Neuronal stem cell (in vitro differentiated cells): Measurements from ENCODE around the gene HIGD2B. TPM values are rescaled to one million over a fixed set of nuclear protein-coding genes. Genes with fewer than 3 reads are reported as not detected.
"Not testable (repeated sequence)": the region's sequence is repeated elsewhere in the genome, so short reads cannot be mapped to it uniquely, and the experiment has no call there.

ENCODE experiments used
- DNase-seq: peaks from one replicate; pipeline ENCODE4 v3.0.0-alpha.2; 2013; ENCODE audit warnings: low spot score
- H2AFZ ChIP-seq: one replicate; pipeline ENCODE4 v1.6.1; 2013; ENCODE audit warnings: mild to moderate bottlenecking, low read length, inconsistent platforms
- H2AK5ac ChIP-seq: 2 replicates; pipeline ENCODE4 v1.6.1; 2013; ENCODE audit warnings: low read depth, mild to moderate bottlenecking, inconsistent platforms, low read length, moderate library complexity, mixed read lengths
- H2BK120ac ChIP-seq: 2 replicates; pipeline ENCODE4 v1.6.1; 2013; ENCODE audit warnings: low read depth, mild to moderate bottlenecking, inconsistent platforms, low read length, moderate library complexity, mixed read lengths
- H2BK12ac ChIP-seq: one replicate; pipeline ENCODE4 v1.6.1; 2013; ENCODE audit warnings: low read length, inconsistent platforms
- H2BK15ac ChIP-seq: 2 replicates; pipeline ENCODE4 v1.6.1; 2013; ENCODE audit warnings: mild to moderate bottlenecking, low read length, inconsistent platforms, mixed read lengths
- H2BK5ac ChIP-seq: one replicate; pipeline ENCODE4 v1.6.1; 2013; ENCODE audit warnings: inconsistent platforms, mild to moderate bottlenecking, low read length, moderate library complexity
- H3K14ac ChIP-seq: one replicate; pipeline ENCODE4 v1.6.1; 2013; ENCODE audit warnings: low read length, inconsistent platforms
- H3K18ac ChIP-seq: 2 replicates; pipeline ENCODE4 v1.6.1; 2013; ENCODE audit warnings: low read length, inconsistent platforms
- H3K23ac ChIP-seq: 2 replicates; pipeline ENCODE4 v1.6.1; 2013; ENCODE audit warnings: low read depth, mild to moderate bottlenecking, mixed read lengths, low read length, inconsistent platforms; ENCODE audit not compliant: poor library complexity
- H3K27ac ChIP-seq: replicated peaks from 3 replicates; pipeline ENCODE4 v1.5.1; 2013; ENCODE audit warnings: low read length, inconsistent platforms
- H3K27me3 ChIP-seq, 3 experiments: 2 replicates each; pipeline ENCODE4 v1.6.1; 2013; ENCODE audit warnings: low read length in 3 of 3, mild to moderate bottlenecking in 2 of 3, inconsistent platforms in 1 of 3, low read depth in 1 of 3, mixed read lengths in 1 of 3, moderate library complexity in 1 of 3; ENCODE audit not compliant: control insufficient read depth in 3 of 3, insufficient read depth in 3 of 3
- H3K36me3 ChIP-seq, 2 donors: replicated peaks in 1 of 2; 2 replicates each; pipeline ENCODE4 v1.6.1; 2013; ENCODE audit warnings: low read length in 2 of 2; ENCODE audit not compliant: control insufficient read depth in 2 of 2, insufficient read depth in 2 of 2
- H3K4ac ChIP-seq: 2 replicates; pipeline ENCODE4 v1.6.1; 2013; ENCODE audit warnings: inconsistent platforms, mild to moderate bottlenecking, low read length, moderate library complexity
- H3K4me1 ChIP-seq, 2 donors: 1 replicate in 1 of 2; 2 replicates in 1 of 2; pipeline ENCODE4 v1.6.1; 2013; ENCODE audit warnings: low read length in 2 of 2, low read depth in 1 of 2; ENCODE audit not compliant: control insufficient read depth in 2 of 2, insufficient read depth in 1 of 2
- H3K4me2 ChIP-seq: one replicate; pipeline ENCODE4 v1.6.1; 2013; ENCODE audit warnings: mild to moderate bottlenecking, low read length, inconsistent platforms; ENCODE audit not compliant: insufficient read depth, poor library complexity, severe bottlenecking
- H3K4me3 ChIP-seq, 2 donors: 2 replicates each; pipeline ENCODE4 v1.5.1; 2013; ENCODE audit warnings: low read length in 2 of 2, mild to moderate bottlenecking in 2 of 2, inconsistent platforms in 1 of 2, moderate library complexity in 1 of 2
- H3K79me1 ChIP-seq: one replicate; pipeline ENCODE4 v1.6.1; 2013; ENCODE audit warnings: low read depth, mild to moderate bottlenecking, inconsistent platforms, low read length, moderate library complexity
- H3K9ac ChIP-seq: one replicate; pipeline ENCODE4 v1.6.1; 2013; ENCODE audit warnings: mild to moderate bottlenecking, low read depth, low read length, inconsistent platforms; ENCODE audit not compliant: poor library complexity
- H3K9me3 ChIP-seq, 2 donors: replicated peaks in 1 of 2; 2 replicates each; pipeline versions ENCODE3 to v1.6.1; 2013; ENCODE audit warnings: low read length in 2 of 2, mild to moderate bottlenecking in 2 of 2, inconsistent platforms in 1 of 2, low read depth in 1 of 2, mixed read lengths in 1 of 2, moderate library complexity in 1 of 2; ENCODE audit not compliant: control insufficient read depth in 2 of 2, insufficient read depth in 1 of 2
- H4K8ac ChIP-seq: one replicate; pipeline ENCODE4 v1.6.1; 2013; ENCODE audit warnings: low read depth, mild to moderate bottlenecking, inconsistent platforms, low read length, moderate library complexity
- H4K91ac ChIP-seq: one replicate; pipeline ENCODE4 v1.6.1; 2013; ENCODE audit warnings: low read length, low read depth, mild to moderate bottlenecking, inconsistent platforms; ENCODE audit not compliant: poor library complexity
- WGBS, 2 donors: extraction: QIAGEN DNeasy Blood & Tissue Kit; methylation state at CpG; one replicate each; pipeline ENCODE4 v1.1.7; 2013; ENCODE audit warnings: missing lambda C conversion rate in 2 of 2, mixed read lengths in 1 of 2; ENCODE audit not compliant: insufficient read length in 2 of 2, insufficient replicate concordance in 1 of 2; ENCODE audit errors: extremely low coverage in 2 of 2; 5-methylcytosine and 5-hydroxymethylcytosine counted together
- small RNA-seq: library from polyadenylated mRNA; stranded (forward); fragments of <200 nt; extraction: miRNeasy Mini kit (QIAGEN cat#:217004); gene quantifications from one replicate; pipeline ENCODE3, GENCODE V24; 2013; ENCODE audit not compliant: insufficient read depth

Gene HIGD2B

DNA sequence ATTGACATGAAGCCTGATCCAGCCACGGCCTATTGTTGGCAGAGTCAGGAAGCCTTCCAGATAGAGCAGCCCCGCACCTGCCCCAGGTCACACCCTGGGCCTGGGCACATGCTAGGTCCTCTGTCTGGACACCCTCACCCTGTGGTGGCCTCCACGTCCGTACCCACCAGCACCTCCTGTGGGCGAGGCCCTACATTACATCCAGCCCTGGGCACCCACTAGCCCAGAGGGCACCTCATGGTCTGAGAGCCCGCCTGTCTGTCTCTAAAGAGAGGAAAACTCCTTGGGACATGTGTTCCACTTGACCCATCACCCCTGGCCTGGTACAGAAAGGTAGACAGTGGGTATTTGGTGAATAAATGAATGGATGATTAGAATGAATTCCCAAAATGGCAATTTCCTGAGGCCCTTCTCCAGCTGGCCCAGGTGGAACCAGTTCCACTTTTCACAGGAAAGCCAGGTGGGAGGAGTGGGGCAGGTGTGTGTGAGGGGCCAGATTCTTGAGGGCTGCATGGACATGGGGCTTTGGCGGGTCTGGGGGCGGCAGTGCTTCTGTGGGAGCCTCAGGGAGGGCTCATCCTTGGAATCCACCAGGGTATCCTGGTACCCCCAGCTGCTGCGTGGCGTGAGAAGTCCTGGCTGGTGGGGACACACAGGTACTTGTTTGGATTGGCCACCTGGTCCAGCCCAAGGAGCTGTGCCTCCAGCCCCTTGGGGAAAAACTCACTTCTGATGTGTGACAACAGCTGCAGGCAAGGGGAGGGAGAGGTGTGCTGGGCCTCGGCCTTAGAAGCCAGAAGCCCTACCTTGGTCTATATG, 57.5 kb downstream of the HIGD2B start:
- Histone ChIP-seq H2BK5ac (peak overlapping the region; percentile 24), H3K18ac (peak overlapping the region; percentile 38), H3K14ac (peak overlapping the region; percentile 82)
- H4K91ac ChIP-seq, H3K4ac ChIP-seq, H3K36me3 ChIP-seq, H3K9ac ChIP-seq, H3K23ac ChIP-seq, H4K8ac ChIP-seq, H2AFZ ChIP-seq, H3K4me3 ChIP-seq, H3K4me2 ChIP-seq, H3K27ac ChIP-seq, H2BK15ac ChIP-seq, H3K27me3 ChIP-seq, H3K9me3 ChIP-seq, H3K79me1 ChIP-seq, H2BK120ac ChIP-seq, H2BK12ac ChIP-seq, H2AK5ac ChIP-seq, H3K4me1 ChIP-seq, DNase-seq: not testable (repeated sequence)
- no CpG with 5 or more reads among the region's 11 CpGs for WGBS, 2 donors

DNA sequence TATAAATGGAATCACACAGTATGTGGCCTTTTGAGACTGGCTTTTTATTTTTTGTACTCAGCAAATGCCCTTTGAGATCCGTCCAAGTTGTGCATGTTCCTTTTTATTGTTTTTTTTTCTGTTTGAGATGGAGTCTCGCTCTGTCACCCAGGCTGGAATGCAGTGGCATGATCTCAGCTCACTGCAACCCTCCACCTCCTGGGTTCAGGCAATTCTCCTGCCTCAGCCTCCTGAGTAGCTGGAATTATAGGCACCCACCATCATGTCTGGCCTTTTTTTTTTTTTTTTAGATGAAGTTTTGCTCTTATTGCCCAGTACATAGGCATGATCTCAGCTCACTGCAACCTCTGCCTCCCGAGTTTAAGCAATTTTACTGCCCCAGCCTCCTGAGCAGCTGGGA, 59.8 kb downstream of the HIGD2B start:
- not testable (repeated sequence) for H3K4me1 ChIP-seq, H2BK12ac ChIP-seq
- WGBS, 2 donors = no CpG with 5 or more reads among the region's 3 CpGs

More for the DNA sequence above, 59.8 kb downstream of the HIGD2B start:
- not testable (repeated sequence) for H2BK15ac ChIP-seq, H3K9me3 ChIP-seq, H3K4ac ChIP-seq, H3K79me1 ChIP-seq, H3K27me3 ChIP-seq, H3K36me3 ChIP-seq, DNase-seq, H2BK5ac ChIP-seq, H3K27ac ChIP-seq, H2AFZ ChIP-seq, H3K23ac ChIP-seq, H2BK120ac ChIP-seq, H3K14ac ChIP-seq, H4K8ac ChIP-seq, H2AK5ac ChIP-seq, H3K4me3 ChIP-seq, H3K18ac ChIP-seq, H4K91ac ChIP-seq, H3K9ac ChIP-seq, H3K4me2 ChIP-seq

Small RNAs within 50 kb of the gene (small RNA-seq; reads per million reads assigned to genes)
- not detected for gene RN7SL853P
